Heart left ventricle (tissue), 16 donors: ENCODE results near the gene SF3A2. TPM values are rescaled to one million over a fixed set of nuclear protein-coding genes. Genes with fewer than 3 reads are reported as not detected.

Experiments
- ATAC-seq, 4 donors: fragments of 200-7000 bp; cut with Tn5 transposase; one replicate each; pipeline ENCODE4 v1.9.1; 2020 to 2022; ENCODE audit warnings: moderate library complexity in 4 of 4, mild to moderate bottlenecking in 3 of 4, moderate number of reproducible peaks in 1 of 4
- DNase-seq, 5 donors: peaks; one replicate each; pipeline ENCODE4 v3.0.0-alpha.2; 2020
- H3K27ac ChIP-seq, 12 donors: fragments of 200-600 bp; sonication (generic) in 4 of 12; one replicate each; pipeline versions ENCODE4 v1.5.0 to v1.8.0; 2016 to 2022; ENCODE audit warnings: mild to moderate bottlenecking in 2 of 12
- H3K27me3 ChIP-seq, 9 donors: fragments of 200-600 bp; sonication (generic) in 2 of 9; one replicate each; pipeline versions ENCODE4 v1.5.1 to v1.8.0; 2016 to 2022; ENCODE audit warnings: mild to moderate bottlenecking in 3 of 9
- H3K36me3 ChIP-seq, 9 donors: fragments of 200-600 bp; sonication (generic) in 2 of 9; one replicate each; pipeline versions ENCODE4 v1.5.0 to v1.8.0; 2018 to 2022; ENCODE audit warnings: mild to moderate bottlenecking in 2 of 9
- H3K4me1 ChIP-seq, 12 donors: fragments of 200-600 bp; sonication (generic) in 4 of 12; one replicate each; pipeline versions ENCODE4 v1.5.0 to v1.8.0; 2016 to 2022; ENCODE audit warnings: mild to moderate bottlenecking in 3 of 12
- H3K4me3 ChIP-seq, 12 donors: fragments of 200-600 bp; sonication (generic) in 4 of 12; one replicate each; pipeline versions ENCODE4 v1.5.0 to v1.8.0; 2017 to 2022; ENCODE audit warnings: mild to moderate bottlenecking in 9 of 12, moderate library complexity in 4 of 12
- H3K9me3 ChIP-seq, 12 donors: fragments of 200-600 bp; sonication (generic) in 4 of 12; one replicate each; pipeline versions ENCODE4 v1.5.0 to v1.8.0; 2016 to 2022; ENCODE audit warnings: mild to moderate bottlenecking in 1 of 12
- POLR2A ChIP-seq, 2 donors: fragments of 450-650 bp; IDR thresholded peaks; one replicate each; pipeline ENCODE4 v1.6.1; 2017; ENCODE audit warnings: antibody characterized with exemption in 2 of 2, mild to moderate bottlenecking in 2 of 2, moderate library complexity in 2 of 2
- WGBS, 4 donors: extraction: QIAGEN DNeasy Blood & Tissue Kit in 2 of 4; methylation state at CpG; one replicate each; pipeline versions ENCODE4 v1.1.5 to v1.1.7; 2013 to 2018; 5-methylcytosine and 5-hydroxymethylcytosine counted together
- intact Hi-C, 10 donors: fragments of 100-400 bp; cut with DNase I; formaldehyde crosslinking; loops; one replicate each; pipeline versions ENCODE4 v1.11.1 to v1.14.2; 2022
- polyA plus RNA-seq, 2 donors: library from polyadenylated mRNA; stranded (reverse); fragments of 200-250 nt; gene quantifications; one replicate each; pipeline ENCODE4 v1.2.3, GENCODE V29; 2013
- total RNA-seq, 9 donors: library from RNA; depleted of rRNA in 2 of 9; stranded (reverse); fragments of >200 nt in 2 of 9; fragmentation: NEBNext Ultra II Directional in 3 of 9; extraction: Animal tissue kit (Norgen Biotek cat#: 25700) in 3 of 9; gene quantifications; one replicate each; pipeline versions ENCODE4 v1.1.0 to v1.2.4, GENCODE V29; 2016 to 2023
- TF ChIP-seq, protein P1 (sequence below), 12 donors: fragments of 200-600 bp; sonication (generic) in 4 of 12; IDR thresholded peaks; one replicate each; pipeline versions ENCODE4 v1.5.0 to v1.8.0; 2018 to 2022; ENCODE audit warnings: antibody characterized with exemption in 12 of 12, mild to moderate bottlenecking in 5 of 12
- donor health status: ischemic (EF 13 %, LVEDD 7.1; RV severe dilation, severe dysfunction).
- donor health status: healthy with polysubstance abuse.
- donor health status: DM: no; HTN: yes; CAD: no.
- donor health status: DM: no; HTN: no; CAD: no.
- donor health status: ischemic (EF 25% LVEDD 6.9; RV normal size, moderate dysfunction).
- donor health status: ischemic (EF 25% LVEDD 5.7; RV mildly dilated, moderate dysfunction).
- donor health status: healthy.
- donor health status: DM: yes; HTN: yes; CAD: no.
- donor health status: ischemic (EF 35%, LVEDD 5.7; RV mildly dilated, moderate dysfunction).
- donor health status: nonischemic (EF 11% LVEDD 7.7; RV severe dilation, severe dysfunction).
- donor health status: DM: yes; HTN: yes; CAD: no.
- donor health status: PGD.
- donor health status: ischemic (EF 29% LVEDD 5.4; RV normal size, mild dysfunction).
- donor health status: nonischemic (EF 23%, LVEDD 6.1; RV moderate dilation, normal function).

Gene SF3A2
- total and polyA plus RNA-seq, 11 donors, result 19.2 to 43.9 (median 28.6) TPM

DNA sequence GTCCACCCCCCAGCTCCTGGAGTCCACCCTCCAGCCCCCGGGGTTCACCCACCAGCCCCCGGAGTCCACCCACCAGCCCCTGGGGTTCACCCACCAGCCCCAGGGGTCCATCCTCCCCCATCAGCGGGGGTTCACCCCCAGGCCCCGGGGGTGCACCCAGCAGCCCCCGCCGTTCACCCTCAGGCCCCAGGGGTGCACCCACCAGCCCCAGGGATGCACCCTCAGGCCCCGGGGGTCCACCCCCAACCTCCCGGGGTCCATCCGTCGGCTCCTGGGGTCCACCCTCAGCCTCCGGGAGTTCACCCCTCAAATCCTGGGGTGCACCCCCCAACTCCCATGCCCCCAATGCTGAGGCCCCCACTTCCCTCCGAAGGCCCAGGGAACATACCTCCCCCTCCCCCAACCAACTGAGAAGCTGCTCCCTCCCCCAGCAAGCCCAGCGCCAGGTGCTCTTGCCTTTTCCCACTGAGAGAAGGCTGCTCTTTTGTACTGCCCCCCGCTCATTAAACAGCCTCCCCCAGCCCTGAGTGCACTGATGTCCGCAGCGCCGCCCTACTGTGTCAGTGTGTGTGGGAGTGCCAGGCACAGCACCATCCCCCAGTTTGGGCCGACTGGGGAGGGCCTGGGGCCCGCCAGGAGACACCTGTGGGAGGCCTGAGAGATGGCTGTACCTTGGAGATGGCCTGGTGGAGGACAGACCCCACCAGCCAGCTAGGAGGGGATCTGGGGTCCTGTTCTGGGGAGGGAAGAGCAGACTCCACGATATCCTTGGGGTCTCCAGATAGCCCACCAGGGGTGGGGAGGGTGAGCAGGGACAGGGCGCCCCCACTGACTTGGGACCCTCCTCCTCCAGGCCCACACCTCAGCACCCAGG is 11.7 kb downstream of the SF3A2 start:
- Histone ChIP-seq H3K4me1 (peaks cover 0 to 50% (median 33%) of the 10 kb centered on the region in 12 donors), H3K36me3 (peaks cover 4 to 53% (median 44%) of the 10 kb centered on the region in 9 donors), H3K4me3 (no peak overlapping the region), H3K27me3 (peaks cover 26 to 44% (median 37%) of the 10 kb centered on the region in 9 donors), H3K27ac (no peak overlapping the region), H3K9me3 (no peaks in the 10 kb centered on the region)
- DNase-seq (peak in 1 of 5 donors; percentile 60), ATAC-seq (no peak)
- TF ChIP-seq, protein P1, sequence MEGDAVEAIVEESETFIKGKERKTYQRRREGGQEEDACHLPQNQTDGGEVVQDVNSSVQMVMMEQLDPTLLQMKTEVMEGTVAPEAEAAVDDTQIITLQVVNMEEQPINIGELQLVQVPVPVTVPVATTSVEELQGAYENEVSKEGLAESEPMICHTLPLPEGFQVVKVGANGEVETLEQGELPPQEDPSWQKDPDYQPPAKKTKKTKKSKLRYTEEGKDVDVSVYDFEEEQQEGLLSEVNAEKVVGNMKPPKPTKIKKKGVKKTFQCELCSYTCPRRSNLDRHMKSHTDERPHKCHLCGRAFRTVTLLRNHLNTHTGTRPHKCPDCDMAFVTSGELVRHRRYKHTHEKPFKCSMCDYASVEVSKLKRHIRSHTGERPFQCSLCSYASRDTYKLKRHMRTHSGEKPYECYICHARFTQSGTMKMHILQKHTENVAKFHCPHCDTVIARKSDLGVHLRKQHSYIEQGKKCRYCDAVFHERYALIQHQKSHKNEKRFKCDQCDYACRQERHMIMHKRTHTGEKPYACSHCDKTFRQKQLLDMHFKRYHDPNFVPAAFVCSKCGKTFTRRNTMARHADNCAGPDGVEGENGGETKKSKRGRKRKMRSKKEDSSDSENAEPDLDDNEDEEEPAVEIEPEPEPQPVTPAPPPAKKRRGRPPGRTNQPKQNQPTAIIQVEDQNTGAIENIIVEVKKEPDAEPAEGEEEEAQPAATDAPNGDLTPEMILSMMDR (IDR thresholded peaks at IDR 0.05), result no peak
- 82 to 88% (median 85%) methylated on average over 13 to 21 of the region's 21 CpGs for WGBS, 4 donors
- intact Hi-C loops, result no loop called here

DNA sequence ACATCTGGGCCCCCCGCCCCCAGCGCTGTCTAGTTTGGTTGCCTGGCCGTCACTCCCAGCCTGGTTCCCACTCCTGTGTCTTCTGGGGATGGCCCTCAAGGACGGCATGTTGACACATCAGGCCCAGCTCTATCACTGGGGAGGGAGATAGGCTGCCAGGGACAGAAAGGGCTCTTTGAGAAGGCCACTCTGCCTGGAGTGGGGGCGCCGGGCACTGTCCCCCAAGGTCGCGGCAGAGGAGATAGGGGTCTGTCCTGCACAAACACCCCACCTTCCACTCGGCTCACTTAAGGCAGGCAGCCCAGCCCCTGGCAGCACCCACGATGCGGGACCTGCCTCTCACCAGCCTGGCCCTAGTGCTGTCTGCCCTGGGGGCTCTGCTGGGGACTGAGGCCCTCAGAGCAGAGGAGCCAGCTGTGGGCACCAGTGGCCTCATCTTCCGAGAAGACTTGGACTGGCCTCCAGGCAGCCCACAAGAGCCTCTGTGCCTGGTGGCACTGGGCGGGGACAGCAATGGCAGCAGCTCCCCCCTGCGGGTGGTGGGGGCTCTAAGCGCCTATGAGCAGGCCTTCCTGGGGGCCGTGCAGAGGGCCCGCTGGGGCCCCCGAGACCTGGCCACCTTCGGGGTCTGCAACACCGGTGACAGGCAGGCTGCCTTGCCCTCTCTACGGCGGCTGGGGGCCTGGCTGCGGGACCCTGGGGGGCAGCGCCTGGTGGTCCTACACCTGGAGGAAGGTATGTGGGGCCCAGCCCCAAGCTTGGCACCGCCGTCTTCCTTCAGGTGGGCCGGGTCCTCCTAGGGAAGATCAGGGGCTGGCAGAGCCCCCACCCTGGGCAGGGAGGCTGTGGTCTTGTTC is 12.6 kb downstream of the SF3A2 start, which contains the start of gene AMH:
TSS of gene AMH (plus strand) at position 314 of the 857 bp plus-strand sequence. CDS start at position 324, 10 bp downstream.
- no peak within 1 kb of the TSS for H3K27ac ChIP-seq
- H3K27me3 ChIP-seq, result peaks cover 33 to 53% (median 45%) of the 10 kb centered on the region in 9 donors
- TF ChIP-seq, protein P1 (IDR thresholded peaks at IDR 0.05), result no peak
- TF ChIP-seq POLR2A (IDR thresholded peaks at IDR 0.05), result no peak
- peaks cover 3 to 45% (median 35%) of the 10 kb centered on the region in 9 donors for H3K36me3 ChIP-seq
- intact Hi-C loops, result no loop called here
- WGBS, 4 donors, result 72 to 78% (median 76%) methylated on average over 15 to 27 of the region's 27 CpGs
- no peak within 1 kb of the TSS for H3K4me3 ChIP-seq
- peak in 1 of 4 donors; percentile 5 for ATAC-seq
- H3K9me3 ChIP-seq, result no peaks in the 10 kb centered on the region
- peak in 1 of 5 donors; percentile 57 for DNase-seq
- peaks cover 0 to 56% (median 36%) of the 10 kb centered on the region in 12 donors for H3K4me1 ChIP-seq

DNA sequence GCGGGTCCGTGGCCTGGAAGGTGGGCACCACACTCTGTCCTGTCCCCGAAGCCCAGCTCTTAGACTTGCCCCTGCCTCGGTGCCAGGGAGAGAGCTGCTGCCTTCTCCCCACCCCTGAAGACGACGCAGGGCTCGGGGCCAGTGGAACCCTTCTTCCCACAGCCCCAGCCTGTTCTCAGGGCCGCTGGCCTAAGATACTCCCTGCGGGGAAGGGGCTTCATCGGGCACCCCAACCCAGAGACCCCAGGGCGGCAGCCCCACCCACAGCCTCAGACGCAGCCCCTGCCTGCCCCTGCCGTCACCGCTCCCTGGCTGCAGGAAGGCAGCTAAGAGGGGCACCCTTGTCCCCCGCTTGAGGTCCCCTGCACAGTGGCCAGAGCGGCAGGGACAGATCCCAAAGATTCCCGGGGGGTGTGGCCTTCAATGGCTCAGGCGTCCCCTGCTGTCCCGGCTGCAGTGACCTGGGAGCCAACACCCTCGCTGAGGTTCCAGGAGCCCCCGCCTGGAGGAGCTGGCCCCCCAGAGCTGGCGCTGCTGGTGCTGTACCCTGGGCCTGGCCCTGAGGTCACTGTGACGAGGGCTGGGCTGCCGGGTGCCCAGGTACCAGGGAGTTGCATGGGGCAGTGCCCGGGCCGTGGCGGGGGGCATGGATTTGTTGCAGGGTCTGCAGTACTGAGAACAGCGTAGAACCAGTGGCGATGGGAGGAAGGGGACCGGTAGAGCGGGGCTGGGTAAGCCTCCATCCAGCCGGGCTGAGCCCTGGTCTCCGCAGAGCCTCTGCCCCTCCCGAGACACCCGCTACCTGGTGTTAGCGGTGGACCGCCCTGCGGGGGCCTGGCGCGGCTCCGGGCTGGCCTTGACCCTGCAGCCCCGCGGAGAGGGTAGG is 13.5 kb downstream of the SF3A2 start:
- peak in 1 of 5 donors; percentile 57 for DNase-seq
- Histone ChIP-seq H3K4me1 (peaks cover 0 to 56% (median 36%) of the 10 kb centered on the region in 12 donors), H3K27me3 (peaks cover 33 to 57% (median 46%) of the 10 kb centered on the region in 9 donors), H3K4me3 (no peak overlapping the region), H3K27ac (no peak overlapping the region), H3K36me3 (peaks cover 0 to 36% (median 26%) of the 10 kb centered on the region in 9 donors), H3K9me3 (no peaks in the 10 kb centered on the region)
- 25 to 29% (median 26%) methylated on average over 16 to 43 of the region's 43 CpGs for WGBS, 4 donors
- ATAC-seq, result peak in 1 of 4 donors; percentile 6
- intact Hi-C loops, result no loop called here
- TF ChIP-seq, protein P1 (IDR thresholded peaks at IDR 0.05), result no peak
- no peak for TF ChIP-seq POLR2A (IDR thresholded peaks at IDR 0.05)
